HFFc6 (cell line): ENCODE data around the gene MAP3K7. TPM values are rescaled to one million over a fixed set of nuclear protein-coding genes. Genes with fewer than 3 reads are reported as not detected.

Experiments used
- DNase-seq: peaks from one replicate; pipeline ENCODE4 v3.0.0-alpha.2; 2018
- H3K27ac Mint-ChIP-seq: 2 replicates; pipeline ENCODE4 v1.8.0; 2020; ENCODE audit warnings: mild to moderate bottlenecking, mixed read lengths
- H3K27me3 Mint-ChIP-seq: 2 replicates; pipeline ENCODE4 v1.8.0; 2021; ENCODE audit warnings: mild to moderate bottlenecking, moderate library complexity, mixed read lengths; ENCODE audit not compliant: insufficient read depth
- H3K36me3 Mint-ChIP-seq: 2 replicates; pipeline ENCODE4 v1.8.0; 2021; ENCODE audit warnings: low read depth, mixed read lengths
- H3K4me1 Mint-ChIP-seq: 2 replicates; pipeline ENCODE4 v1.8.0; 2020; ENCODE audit warnings: low read depth, mixed read lengths
- H3K4me3 Mint-ChIP-seq: 2 replicates; pipeline ENCODE4 v1.8.0; 2020; ENCODE audit warnings: mild to moderate bottlenecking, moderate library complexity, mixed read lengths
- H3K9me3 Mint-ChIP-seq: 2 replicates; pipeline ENCODE4 v1.8.0; 2020; ENCODE audit warnings: mild to moderate bottlenecking, mixed read lengths
- total RNA-seq, 6 experiments: library from RNA; stranded (reverse); fragmentation: NEBNext Ultra II Directional; extraction: Animal tissue kit (Norgen Biotek cat#: 25700); gene quantifications; 2 replicates in 1 of 6; 3 replicates in 5 of 6; pipeline ENCODE4 v1.2.3, GENCODE V29; 2021
- TF ChIP-seq, protein P1 (sequence below): fragments of 200-600 bp; sonication (generic); IDR thresholded peaks from 2 replicates; pipeline ENCODE4 v1.5.0; 2021; ENCODE audit warnings: antibody characterized with exemption, mild to moderate bottlenecking

Gene MAP3K7
- total RNA-seq, 6 experiments from 2014 or later, result 27.9 to 35.4 (median 32.1) TPM

DNA sequence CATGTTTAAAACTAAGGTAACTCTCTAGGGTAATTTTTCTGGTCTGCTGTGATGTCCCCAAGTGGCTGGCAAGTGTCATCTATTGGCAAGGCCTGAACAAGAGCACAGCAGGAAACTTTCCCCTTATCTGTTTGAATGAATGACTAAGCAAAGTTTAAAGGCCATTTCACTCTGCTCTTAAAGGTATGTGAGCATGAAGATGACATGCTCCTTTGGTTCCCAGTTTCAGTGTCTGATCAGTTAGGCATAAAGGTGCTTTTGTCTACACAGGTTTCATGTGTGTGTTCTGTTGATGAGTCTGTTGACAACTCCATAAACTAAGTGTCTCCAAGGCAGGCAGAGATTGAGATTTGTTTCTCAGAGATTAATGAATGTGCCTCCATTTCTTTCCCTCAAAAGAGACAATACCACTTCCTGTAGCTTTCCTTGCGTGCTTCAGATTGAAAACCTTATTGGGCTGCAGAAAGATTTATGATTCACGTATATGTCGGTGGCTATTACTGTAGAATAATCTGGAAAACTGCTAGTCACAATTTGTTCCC, 83.9 kb downstream of the MAP3K7 start:
- Mint-ChIP-seq H3K36me3 (no peaks in the 10 kb centered on the region), H3K4me3 (no peak overlapping the region), H3K27me3 (peaks cover 2% of the 10 kb centered on the region), H3K27ac (no peak overlapping the region), H3K9me3 (no peaks in the 10 kb centered on the region), H3K4me1 (no peaks in the 10 kb centered on the region)
- TF ChIP-seq, protein P1, sequence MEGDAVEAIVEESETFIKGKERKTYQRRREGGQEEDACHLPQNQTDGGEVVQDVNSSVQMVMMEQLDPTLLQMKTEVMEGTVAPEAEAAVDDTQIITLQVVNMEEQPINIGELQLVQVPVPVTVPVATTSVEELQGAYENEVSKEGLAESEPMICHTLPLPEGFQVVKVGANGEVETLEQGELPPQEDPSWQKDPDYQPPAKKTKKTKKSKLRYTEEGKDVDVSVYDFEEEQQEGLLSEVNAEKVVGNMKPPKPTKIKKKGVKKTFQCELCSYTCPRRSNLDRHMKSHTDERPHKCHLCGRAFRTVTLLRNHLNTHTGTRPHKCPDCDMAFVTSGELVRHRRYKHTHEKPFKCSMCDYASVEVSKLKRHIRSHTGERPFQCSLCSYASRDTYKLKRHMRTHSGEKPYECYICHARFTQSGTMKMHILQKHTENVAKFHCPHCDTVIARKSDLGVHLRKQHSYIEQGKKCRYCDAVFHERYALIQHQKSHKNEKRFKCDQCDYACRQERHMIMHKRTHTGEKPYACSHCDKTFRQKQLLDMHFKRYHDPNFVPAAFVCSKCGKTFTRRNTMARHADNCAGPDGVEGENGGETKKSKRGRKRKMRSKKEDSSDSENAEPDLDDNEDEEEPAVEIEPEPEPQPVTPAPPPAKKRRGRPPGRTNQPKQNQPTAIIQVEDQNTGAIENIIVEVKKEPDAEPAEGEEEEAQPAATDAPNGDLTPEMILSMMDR, result no peak
- no peak for DNase-seq

DNA sequence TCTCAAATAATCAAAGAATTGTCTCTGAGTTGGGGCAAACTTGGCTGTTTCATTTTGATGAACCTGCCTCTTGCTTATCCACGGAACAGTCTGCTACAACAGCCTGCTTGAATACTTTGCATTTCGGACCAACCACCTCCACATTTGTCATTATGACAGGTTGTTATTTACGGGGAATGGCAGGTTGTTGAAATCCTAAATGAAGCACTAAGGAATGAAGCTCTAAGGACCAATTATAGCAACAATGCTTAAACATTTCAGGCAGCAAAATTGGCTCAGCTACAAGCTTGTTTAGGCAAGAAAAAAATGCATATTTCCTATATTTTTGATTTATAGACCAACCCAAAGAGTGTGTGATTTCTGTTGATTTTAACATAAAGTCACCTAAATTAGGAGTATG, 84.5 kb downstream of the MAP3K7 start:
- no peak overlapping the region for H3K4me3 Mint-ChIP-seq
- peaks cover 7% of the 10 kb centered on the region for H3K27me3 Mint-ChIP-seq
- H3K36me3 Mint-ChIP-seq, result no peaks in the 10 kb centered on the region
- no peak for DNase-seq
- TF ChIP-seq, protein P1, result no peak
- no peaks in the 10 kb centered on the region for H3K9me3 Mint-ChIP-seq
- no peaks in the 10 kb centered on the region for H3K4me1 Mint-ChIP-seq
- no peak overlapping the region for H3K27ac Mint-ChIP-seq

DNA sequence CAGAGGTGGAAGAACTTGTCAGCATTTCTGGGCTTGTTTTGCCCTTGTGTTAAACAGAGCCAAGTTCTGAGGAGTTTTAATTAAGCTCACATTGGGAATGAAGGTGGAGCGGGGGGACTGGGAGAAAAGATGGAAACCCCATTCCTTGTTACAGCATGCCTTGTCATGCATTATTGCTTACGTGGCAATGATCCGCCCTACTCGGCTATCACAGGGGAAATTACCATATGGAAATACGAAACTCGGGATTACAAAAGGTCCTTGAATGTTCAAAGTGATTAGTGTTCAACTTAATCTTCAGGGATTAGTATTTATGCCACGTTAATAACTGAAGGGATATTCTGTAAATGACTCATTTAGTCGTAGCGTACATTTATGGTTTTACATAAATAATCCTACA, 86.4 kb downstream of the MAP3K7 start:
- Mint-ChIP-seq H3K36me3 (no peaks in the 10 kb centered on the region), H3K4me1 (no peaks in the 10 kb centered on the region), H3K9me3 (no peaks in the 10 kb centered on the region), H3K4me3 (no peak overlapping the region), H3K27ac (no peak overlapping the region), H3K27me3 (peaks cover 10% of the 10 kb centered on the region)
- DNase-seq, result no peak
- TF ChIP-seq, protein P1, result no peak

DNA sequence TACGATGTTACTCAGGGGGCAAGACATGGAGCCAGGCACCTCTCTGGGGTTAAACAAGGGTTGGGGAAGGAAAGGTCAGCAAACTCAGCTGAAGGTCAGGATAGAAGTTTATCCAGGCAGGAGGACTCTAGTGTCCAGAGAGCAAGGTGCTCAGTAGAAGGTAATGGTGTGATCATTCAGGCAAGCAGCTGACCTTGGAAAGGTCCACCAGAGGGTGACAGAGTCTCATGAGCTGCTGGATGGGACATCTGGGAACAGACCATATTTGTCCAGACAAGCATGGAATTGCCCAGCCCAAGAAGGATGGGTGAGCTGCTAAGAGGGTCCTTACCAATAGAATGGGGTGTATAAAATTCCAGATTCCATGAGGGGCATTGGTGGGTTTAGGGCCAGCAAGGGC, 89.5 kb downstream of the MAP3K7 start:
- no peak overlapping the region for H3K4me3 Mint-ChIP-seq
- H3K9me3 Mint-ChIP-seq, result no peaks in the 10 kb centered on the region
- H3K27me3 Mint-ChIP-seq, result peaks cover 17% of the 10 kb centered on the region
- H3K27ac Mint-ChIP-seq, result no peak overlapping the region
- TF ChIP-seq, protein P1, result no peak
- no peak for DNase-seq
- no peaks in the 10 kb centered on the region for H3K36me3 Mint-ChIP-seq
- H3K4me1 Mint-ChIP-seq, result no peaks in the 10 kb centered on the region

DNA sequence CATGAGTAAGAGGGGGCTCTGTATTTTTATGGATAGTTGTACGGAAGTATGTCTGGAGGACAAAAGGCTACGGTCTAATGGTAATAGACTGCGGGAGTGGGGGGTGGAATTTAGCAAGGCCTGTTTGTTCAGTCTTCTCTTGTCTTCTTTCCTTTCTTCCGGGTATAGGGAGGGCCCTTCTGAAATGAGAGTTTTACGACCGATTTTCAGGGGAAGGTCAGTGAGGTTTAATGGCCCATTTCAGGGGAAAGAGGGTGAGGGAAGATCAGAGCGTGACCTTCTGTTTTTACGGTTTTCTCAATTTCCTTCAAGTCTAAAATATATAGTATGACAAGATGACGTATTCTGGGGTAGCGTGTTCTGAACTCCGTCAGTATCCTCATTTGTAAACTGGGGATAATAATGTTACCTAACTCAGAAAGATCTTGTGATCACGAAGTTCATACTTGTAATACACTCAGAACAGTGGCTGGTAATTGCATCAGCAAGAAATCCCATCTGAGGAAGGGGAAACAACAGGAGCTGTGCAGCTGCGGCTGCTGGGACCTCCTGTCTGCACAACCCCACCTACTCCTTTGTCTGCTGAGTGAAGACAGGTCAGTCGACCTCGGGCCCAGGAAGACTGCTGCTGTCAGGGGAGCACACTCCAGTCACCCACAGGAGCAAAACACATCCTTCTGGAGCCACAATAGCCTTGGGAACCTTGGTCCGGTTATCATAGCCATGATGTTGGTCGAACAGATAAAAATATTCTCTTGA, 90.4 kb downstream of the MAP3K7 start:
- H3K27me3 Mint-ChIP-seq, result peaks cover 17% of the 10 kb centered on the region
- H3K27ac Mint-ChIP-seq, result no peak overlapping the region
- DNase-seq, result no peak
- no peak overlapping the region for H3K4me3 Mint-ChIP-seq
- TF ChIP-seq, protein P1, result no peak
- no peaks in the 10 kb centered on the region for H3K4me1 Mint-ChIP-seq
- H3K9me3 Mint-ChIP-seq, result no peaks in the 10 kb centered on the region
- H3K36me3 Mint-ChIP-seq, result no peaks in the 10 kb centered on the region
